ENCODE measurements around the gene DTNB.

The DTNB gene

GRCh38 chr2:25490217-25490616 lies 183.2 kb downstream of the DTNB start:
- H3K4me1 Mint-ChIP-seq (ENCODE audit: low read depth) = peaks cover 3% of the 10 kb centered on the region
- DNase-seq = no peak
- peaks cover 7% of the 10 kb centered on the region for H3K36me3 Mint-ChIP-seq (ENCODE audit: low read depth)
- H3K4me3 Mint-ChIP-seq = no peak overlapping the region
- H3K27me3 Mint-ChIP-seq = no peaks in the 10 kb centered on the region
- no peaks in the 10 kb centered on the region for H3K9me3 Mint-ChIP-seq
- no peak overlapping the region for H3K27ac Mint-ChIP-seq

GRCh38 chr2:25489631-25490030 lies 183.7 kb downstream of the DTNB start:
- no peaks in the 10 kb centered on the region for H3K27me3 Mint-ChIP-seq
- peaks cover 7% of the 10 kb centered on the region for H3K36me3 Mint-ChIP-seq (ENCODE audit: low read depth)

GRCh38 chr2:25483607-25484266 lies 189.6 kb downstream of the DTNB start:
- Mint-ChIP-seq H3K27ac (peak overlapping the region; percentile 6), H3K9me3 (no peaks in the 10 kb centered on the region), H3K4me1 (ENCODE audit: low read depth) (peaks cover 8% of the 10 kb centered on the region), H3K27me3 (no peaks in the 10 kb centered on the region), H3K36me3 (ENCODE audit: low read depth) (peaks cover 34% of the 10 kb centered on the region), H3K4me3 (no peak overlapping the region)
- DNase-seq = no peak

More at GRCh38 chr2:25489631-25490030, 183.7 kb downstream of the DTNB start:
- H3K4me3 Mint-ChIP-seq = no peak overlapping the region
- H3K27ac Mint-ChIP-seq = no peak overlapping the region
- H3K9me3 Mint-ChIP-seq = no peaks in the 10 kb centered on the region
- H3K4me1 Mint-ChIP-seq (ENCODE audit: low read depth) = peaks cover 3% of the 10 kb centered on the region
- DNase-seq = no peak

- Mint-ChIP-seq H3K9me3 (no peaks in the 10 kb centered on the region), H3K4me3 (no peak overlapping the region), H3K27me3 (no peaks in the 10 kb centered on the region), H3K36me3 (ENCODE audit: low read depth) (peaks cover 41% of the 10 kb centered on the region), H3K4me1 (ENCODE audit: low read depth) (peaks cover 8% of the 10 kb centered on the region), H3K27ac (no peak overlapping the region)
- DNase-seq = no peak
These were observed 191.0 kb downstream of the DTNB start for GRCh38 chr2:25482341-25482740.

GRCh38 chr2:25481381-25482300 lies 191.7 kb downstream of the DTNB start:
- Mint-ChIP-seq H3K9me3 (no peaks in the 10 kb centered on the region), H3K27ac (no peak overlapping the region), H3K4me3 (no peak overlapping the region), H3K27me3 (no peaks in the 10 kb centered on the region), H3K4me1 (ENCODE audit: low read depth) (peaks cover 8% of the 10 kb centered on the region), H3K36me3 (ENCODE audit: low read depth) (peaks cover 39% of the 10 kb centered on the region)
- no peak for DNase-seq

- H3K9me3 Mint-ChIP-seq = peaks cover 3% of the 10 kb centered on the region
- peak overlapping the region; percentile 4 for H3K27ac Mint-ChIP-seq
- H3K4me1 Mint-ChIP-seq (ENCODE audit: low read depth) = peaks cover 8% of the 10 kb centered on the region
- H3K27me3 Mint-ChIP-seq = no peaks in the 10 kb centered on the region
- no peak overlapping the region for H3K4me3 Mint-ChIP-seq
- peaks cover 47% of the 10 kb centered on the region for H3K36me3 Mint-ChIP-seq (ENCODE audit: low read depth)
- DNase-seq = no peak
These were observed 192.8 kb downstream of the DTNB start for GRCh38 chr2:25480561-25480960.

- H3K9me3 Mint-ChIP-seq = peaks cover 3% of the 10 kb centered on the region
- H3K27me3 Mint-ChIP-seq = no peaks in the 10 kb centered on the region
- H3K4me3 Mint-ChIP-seq = no peak overlapping the region
- H3K4me1 Mint-ChIP-seq (ENCODE audit: low read depth) = peaks cover 8% of the 10 kb centered on the region
- no peak for DNase-seq
- peaks cover 54% of the 10 kb centered on the region for H3K36me3 Mint-ChIP-seq (ENCODE audit: low read depth)
- H3K27ac Mint-ChIP-seq = no peak overlapping the region
These were observed 193.6 kb downstream of the DTNB start for GRCh38 chr2:25479761-25480160.

- DNase-seq = no peak
- H3K4me3 Mint-ChIP-seq = no peak overlapping the region
- H3K9me3 Mint-ChIP-seq = peaks cover 3% of the 10 kb centered on the region
- H3K27me3 Mint-ChIP-seq = no peaks in the 10 kb centered on the region
- H3K4me1 Mint-ChIP-seq (ENCODE audit: low read depth) = peaks cover 5% of the 10 kb centered on the region
- H3K36me3 Mint-ChIP-seq (ENCODE audit: low read depth) = peaks cover 60% of the 10 kb centered on the region
- no peak overlapping the region for H3K27ac Mint-ChIP-seq
These were observed 194.6 kb downstream of the DTNB start for GRCh38 chr2:25478736-25479135.

GRCh38 chr2:25473758-25474340 lies 199.5 kb downstream of the DTNB start:
- H3K36me3 Mint-ChIP-seq (ENCODE audit: low read depth) = peaks cover 39% of the 10 kb centered on the region
- no peaks in the 10 kb centered on the region for H3K4me1 Mint-ChIP-seq (ENCODE audit: low read depth)
- H3K4me3 Mint-ChIP-seq = no peak overlapping the region
- no peak for DNase-seq
- H3K27me3 Mint-ChIP-seq = no peaks in the 10 kb centered on the region
- peaks cover 3% of the 10 kb centered on the region for H3K9me3 Mint-ChIP-seq
- H3K27ac Mint-ChIP-seq = no peak overlapping the region

GRCh38 chr2:25473131-25473530 lies 200.2 kb downstream of the DTNB start:
- no peak overlapping the region for H3K4me3 Mint-ChIP-seq
- H3K4me1 Mint-ChIP-seq (ENCODE audit: low read depth) = no peaks in the 10 kb centered on the region
- peaks cover 32% of the 10 kb centered on the region for H3K36me3 Mint-ChIP-seq (ENCODE audit: low read depth)
- no peak for DNase-seq
- H3K27me3 Mint-ChIP-seq = no peaks in the 10 kb centered on the region
- H3K9me3 Mint-ChIP-seq = peaks cover 3% of the 10 kb centered on the region
- H3K27ac Mint-ChIP-seq = no peak overlapping the region

GRCh38 chr2:25470806-25471205 lies 202.6 kb downstream of the DTNB start:
- H3K27ac Mint-ChIP-seq = no peak overlapping the region
- H3K9me3 Mint-ChIP-seq = no peaks in the 10 kb centered on the region
- peaks cover 22% of the 10 kb centered on the region for H3K36me3 Mint-ChIP-seq (ENCODE audit: low read depth)
- DNase-seq = no peak
- no peak overlapping the region for H3K4me3 Mint-ChIP-seq
- H3K4me1 Mint-ChIP-seq (ENCODE audit: low read depth) = no peaks in the 10 kb centered on the region
- H3K27me3 Mint-ChIP-seq = no peaks in the 10 kb centered on the region

GRCh38 chr2:25467743-25468142 lies 205.6 kb downstream of the DTNB start:
- Mint-ChIP-seq H3K36me3 (ENCODE audit: low read depth) (peaks cover 2% of the 10 kb centered on the region), H3K27ac (no peak overlapping the region), H3K27me3 (no peaks in the 10 kb centered on the region), H3K4me1 (ENCODE audit: low read depth) (no peaks in the 10 kb centered on the region), H3K4me3 (no peak overlapping the region), H3K9me3 (no peaks in the 10 kb centered on the region)
- DNase-seq = no peak

- Mint-ChIP-seq H3K9me3 (no peaks in the 10 kb centered on the region), H3K27me3 (no peaks in the 10 kb centered on the region), H3K36me3 (ENCODE audit: low read depth) (no peaks in the 10 kb centered on the region), H3K27ac (no peak overlapping the region), H3K4me1 (ENCODE audit: low read depth) (no peaks in the 10 kb centered on the region), H3K4me3 (no peak overlapping the region)
- no peak for DNase-seq
These were observed 211.4 kb downstream of the DTNB start for GRCh38 chr2:25462021-25462420.

- H3K9me3 Mint-ChIP-seq = no peaks in the 10 kb centered on the region
- no peaks in the 10 kb centered on the region for H3K36me3 Mint-ChIP-seq (ENCODE audit: low read depth)
- H3K27me3 Mint-ChIP-seq = no peaks in the 10 kb centered on the region
- H3K4me3 Mint-ChIP-seq = no peak overlapping the region
- no peak for DNase-seq
- H3K27ac Mint-ChIP-seq = no peak overlapping the region
- H3K4me1 Mint-ChIP-seq (ENCODE audit: low read depth) = no peaks in the 10 kb centered on the region
These were observed 213.0 kb downstream of the DTNB start for GRCh38 chr2:25460261-25460905.
